Measurements from ENCODE around the gene COPB1.

- no peak for TF ChIP-seq CTCF (IDR thresholded peaks at IDR 0.05; ENCODE audit: low read depth, low read length, poor library complexity, severe bottlenecking)
- TF ChIP-seq EZH2phosphoT487 (IDR thresholded peaks at IDR 0.05; ENCODE audit: borderline replicate concordance, low read length) = no peak
Observed at GRCh38 chr11:14417186-14417585, 82.4 kb downstream of the COPB1 start.
